ENCODE results near the gene PCGF3.

PCGF3 gene

DNA sequence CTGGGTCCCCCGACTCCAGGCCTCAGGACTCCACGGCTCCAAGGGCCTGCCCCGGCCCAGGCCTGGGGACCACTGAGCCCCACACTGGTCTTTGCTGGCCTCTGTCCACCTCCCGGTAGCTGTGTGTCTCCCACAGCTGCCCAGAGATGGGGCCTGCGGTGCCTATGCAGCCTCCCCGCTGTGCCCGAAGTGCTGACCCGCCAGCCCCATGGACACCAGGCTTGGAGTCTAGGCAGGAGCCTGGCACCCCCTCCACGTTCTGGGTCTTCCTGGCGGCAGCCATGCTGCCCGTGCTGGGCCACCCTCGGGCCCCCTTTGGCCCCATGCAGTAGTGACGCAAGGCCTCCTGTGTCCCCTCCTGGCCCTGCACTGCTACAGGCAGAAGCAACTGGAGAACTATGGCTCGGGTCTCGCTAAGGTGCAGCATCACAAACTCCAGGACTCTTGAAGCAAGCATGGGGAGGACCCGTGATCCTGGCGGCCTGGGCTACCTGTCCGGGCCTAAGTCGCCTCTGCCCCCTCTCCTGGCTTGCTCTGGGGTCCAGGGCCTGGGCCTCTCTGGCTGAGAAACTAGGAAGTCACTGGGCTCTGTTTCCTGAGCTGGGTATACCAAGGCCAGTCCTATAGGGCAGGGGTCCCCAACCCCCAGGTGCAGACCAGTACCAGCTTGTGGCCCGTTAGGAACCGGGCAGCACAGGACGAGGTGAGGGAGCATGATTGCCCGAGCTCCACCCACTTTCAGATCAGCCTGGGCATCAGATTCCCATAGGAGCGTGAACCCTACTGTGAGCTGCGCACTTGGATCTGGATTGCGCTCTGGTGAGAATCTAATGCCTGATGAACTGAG, 30.4 kb upstream of the PCGF3 start:
- Histone ChIP-seq H3K79me2 (no peaks in the 10 kb centered on the region), H3K4me1 (peaks cover 5% of the 10 kb centered on the region)

DNA sequence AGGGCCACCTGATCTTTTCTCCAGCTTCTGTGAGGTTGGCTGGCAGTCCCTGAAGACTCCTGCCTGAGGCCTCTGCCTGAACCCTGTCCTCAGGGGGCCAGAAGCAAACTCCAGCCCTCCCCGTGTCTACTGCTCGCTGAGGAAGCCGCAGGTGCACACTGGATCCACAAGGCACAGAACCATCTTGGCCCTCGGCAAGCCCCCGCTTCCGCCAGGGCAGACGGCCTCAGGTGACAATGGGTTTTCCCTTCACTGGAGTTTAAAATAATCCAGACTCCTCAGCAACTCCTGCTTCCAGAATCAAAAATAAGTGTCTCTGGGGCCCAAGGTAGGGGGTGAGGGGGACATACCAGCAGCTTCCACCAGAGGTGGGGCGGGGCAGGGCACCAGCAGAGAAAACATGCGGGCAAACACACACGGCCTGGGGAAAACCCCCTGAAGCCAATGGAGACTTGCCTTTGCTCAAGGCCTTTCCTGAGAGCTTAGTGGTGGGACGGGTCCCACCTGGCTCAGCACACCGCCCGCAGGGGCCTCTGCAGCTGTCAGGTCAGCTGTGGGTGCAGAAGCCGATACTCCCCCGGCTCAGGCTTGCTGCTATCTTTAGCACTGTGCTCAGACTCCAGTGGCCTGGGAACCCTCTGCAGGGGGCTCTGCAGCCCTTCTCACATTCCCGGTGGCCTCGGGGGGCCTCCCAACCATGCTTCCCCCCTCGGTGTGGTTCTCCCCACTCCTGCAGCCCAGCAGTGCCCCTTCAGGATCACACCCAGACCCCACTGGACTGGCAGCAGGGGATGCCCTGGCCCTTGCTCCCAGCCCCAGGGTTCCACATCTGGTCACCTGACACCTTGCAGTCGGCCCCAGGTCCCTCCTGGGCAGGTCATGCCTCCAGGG, 29.4 kb upstream of the PCGF3 start:
- H3K9ac ChIP-seq, result no peak overlapping the region
- H3K36me3 ChIP-seq (ENCODE audit: control insufficient read depth, insufficient read depth, low read length), result no peaks in the 10 kb centered on the region
- H3K79me2 ChIP-seq, result no peaks in the 10 kb centered on the region
- no peak overlapping the region for H3K4me2 ChIP-seq (ENCODE audit: low read length)
- TF ChIP-seq, protein P1, sequence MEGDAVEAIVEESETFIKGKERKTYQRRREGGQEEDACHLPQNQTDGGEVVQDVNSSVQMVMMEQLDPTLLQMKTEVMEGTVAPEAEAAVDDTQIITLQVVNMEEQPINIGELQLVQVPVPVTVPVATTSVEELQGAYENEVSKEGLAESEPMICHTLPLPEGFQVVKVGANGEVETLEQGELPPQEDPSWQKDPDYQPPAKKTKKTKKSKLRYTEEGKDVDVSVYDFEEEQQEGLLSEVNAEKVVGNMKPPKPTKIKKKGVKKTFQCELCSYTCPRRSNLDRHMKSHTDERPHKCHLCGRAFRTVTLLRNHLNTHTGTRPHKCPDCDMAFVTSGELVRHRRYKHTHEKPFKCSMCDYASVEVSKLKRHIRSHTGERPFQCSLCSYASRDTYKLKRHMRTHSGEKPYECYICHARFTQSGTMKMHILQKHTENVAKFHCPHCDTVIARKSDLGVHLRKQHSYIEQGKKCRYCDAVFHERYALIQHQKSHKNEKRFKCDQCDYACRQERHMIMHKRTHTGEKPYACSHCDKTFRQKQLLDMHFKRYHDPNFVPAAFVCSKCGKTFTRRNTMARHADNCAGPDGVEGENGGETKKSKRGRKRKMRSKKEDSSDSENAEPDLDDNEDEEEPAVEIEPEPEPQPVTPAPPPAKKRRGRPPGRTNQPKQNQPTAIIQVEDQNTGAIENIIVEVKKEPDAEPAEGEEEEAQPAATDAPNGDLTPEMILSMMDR (IDR thresholded peaks at IDR 0.05), result no peak
- H2AFZ ChIP-seq, result no peak overlapping the region
- no peaks in the 10 kb centered on the region for H3K9me3 ChIP-seq (ENCODE audit: control insufficient read depth, low read length)
- no peaks in the 10 kb centered on the region for H3K27me3 ChIP-seq (ENCODE audit: control insufficient read depth, insufficient read depth, low read length)
- no peak overlapping the region for H3K4me3 ChIP-seq (ENCODE audit: low read depth, low read length)
- H3K27ac ChIP-seq, result peak overlapping the region; percentile 39
- H3K4me1 ChIP-seq, result peaks cover 5% of the 10 kb centered on the region

More for the DNA sequence above, 30.4 kb upstream of the PCGF3 start:
- no peaks in the 10 kb centered on the region for H3K27me3 ChIP-seq (ENCODE audit: control insufficient read depth, insufficient read depth, low read length)
- H3K4me2 ChIP-seq (ENCODE audit: low read length), result peak overlapping the region; percentile 93
- peak overlapping the region; percentile 95 for H3K4me3 ChIP-seq (ENCODE audit: low read depth, low read length)
- H3K9me3 ChIP-seq (ENCODE audit: control insufficient read depth, low read length), result no peaks in the 10 kb centered on the region
- H3K9ac ChIP-seq, result peak overlapping the region; percentile 98
- no peaks in the 10 kb centered on the region for H3K36me3 ChIP-seq (ENCODE audit: control insufficient read depth, insufficient read depth, low read length)
- peak overlapping the region; percentile 91 for H3K27ac ChIP-seq
- TF ChIP-seq, protein P1 (IDR thresholded peaks at IDR 0.05), result no peak
- H2AFZ ChIP-seq, result peak overlapping the region; percentile 90

DNA sequence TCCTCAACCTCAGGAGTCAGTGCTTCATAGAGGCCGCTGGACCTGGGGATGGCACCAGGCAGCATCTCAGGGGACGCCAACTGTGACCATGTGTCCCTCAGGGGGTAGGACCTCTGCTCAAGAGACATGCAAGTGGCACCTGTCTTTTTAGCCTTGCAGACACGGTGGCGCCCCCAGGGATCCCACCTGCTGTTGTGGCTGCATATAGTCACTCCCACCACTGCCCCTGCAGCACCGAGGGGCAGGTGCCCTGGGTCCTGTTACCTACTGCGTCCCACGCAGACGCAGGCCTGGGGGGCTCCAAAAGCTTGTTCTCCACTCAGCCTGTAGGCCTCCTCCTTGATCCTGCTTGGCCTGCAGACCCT, 28.8 kb upstream of the PCGF3 start:
- peaks cover 5% of the 10 kb centered on the region for H3K4me1 ChIP-seq
- H3K4me3 ChIP-seq (ENCODE audit: low read depth, low read length), result no peak overlapping the region
- no peaks in the 10 kb centered on the region for H3K27me3 ChIP-seq (ENCODE audit: control insufficient read depth, insufficient read depth, low read length)

DNA sequence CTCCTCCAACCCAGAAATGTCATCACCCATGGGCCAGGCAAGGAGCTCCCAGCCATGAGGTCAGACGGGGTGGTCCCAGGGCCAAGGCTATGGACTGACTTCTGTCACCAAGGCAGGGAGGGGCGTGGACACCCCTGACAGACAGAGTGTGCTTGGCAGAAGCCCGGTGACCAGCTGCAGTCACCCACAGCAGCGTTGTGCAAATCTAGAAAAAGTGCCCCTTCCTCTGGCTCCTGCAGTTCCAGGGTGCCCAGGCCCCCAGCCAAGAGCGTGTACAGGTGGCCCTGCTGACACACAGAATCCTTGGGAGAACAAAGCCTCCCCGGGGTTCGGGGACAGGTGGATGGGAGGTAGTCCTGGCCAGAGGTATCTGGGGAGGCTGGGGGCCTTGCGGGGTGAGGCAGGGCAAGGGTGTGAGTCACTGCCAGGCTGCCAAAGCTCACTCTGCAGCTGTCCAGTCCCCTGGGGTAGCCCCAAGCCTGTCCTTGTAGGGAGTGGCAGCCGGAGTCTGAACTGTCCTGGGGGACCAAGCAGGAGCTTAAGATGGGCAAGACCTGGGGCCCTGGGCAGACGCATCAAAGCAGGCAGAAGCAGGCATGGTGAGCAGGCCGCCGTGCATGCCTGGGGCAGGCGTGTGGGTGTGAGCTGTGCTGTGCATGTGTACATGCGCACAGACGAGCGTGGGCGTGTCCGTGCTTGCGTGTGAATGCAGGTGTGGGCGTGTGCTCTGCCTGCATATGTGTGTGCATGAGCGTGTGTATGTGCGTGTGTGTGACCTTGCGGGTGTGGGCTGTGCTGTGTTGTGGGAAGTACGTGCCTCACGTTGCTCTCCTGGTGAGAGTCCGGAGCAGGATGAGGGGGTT, 28.0 kb upstream of the PCGF3 start:
- no peak overlapping the region for H3K4me2 ChIP-seq (ENCODE audit: low read length)
- H2AFZ ChIP-seq, result no peak overlapping the region
- H3K4me3 ChIP-seq (ENCODE audit: low read depth, low read length), result no peak overlapping the region
- peaks cover 5% of the 10 kb centered on the region for H3K4me1 ChIP-seq
- no peak overlapping the region for H3K27ac ChIP-seq
- H3K9me3 ChIP-seq (ENCODE audit: control insufficient read depth, low read length), result no peaks in the 10 kb centered on the region
- TF ChIP-seq, protein P1 (IDR thresholded peaks at IDR 0.05), result no peak
- H3K36me3 ChIP-seq (ENCODE audit: control insufficient read depth, insufficient read depth, low read length), result no peaks in the 10 kb centered on the region
- no peaks in the 10 kb centered on the region for H3K27me3 ChIP-seq (ENCODE audit: control insufficient read depth, insufficient read depth, low read length)
- no peak overlapping the region for H3K9ac ChIP-seq
- H3K79me2 ChIP-seq, result no peaks in the 10 kb centered on the region

More for the DNA sequence above, 28.8 kb upstream of the PCGF3 start:
- TF ChIP-seq, protein P1 (IDR thresholded peaks at IDR 0.05), result no peak
- no peaks in the 10 kb centered on the region for H3K79me2 ChIP-seq
- no peak overlapping the region for H3K4me2 ChIP-seq (ENCODE audit: low read length)
- no peaks in the 10 kb centered on the region for H3K9me3 ChIP-seq (ENCODE audit: control insufficient read depth, low read length)
- no peaks in the 10 kb centered on the region for H3K36me3 ChIP-seq (ENCODE audit: control insufficient read depth, insufficient read depth, low read length)
- H3K9ac ChIP-seq, result no peak overlapping the region
- H3K27ac ChIP-seq, result no peak overlapping the region
- no peak overlapping the region for H2AFZ ChIP-seq
